Kidney epithelial cell (primary cell): Measurements from ENCODE around the gene CADPS. TPM values are rescaled to one million over a fixed set of nuclear protein-coding genes. Genes with fewer than 3 reads are reported as not detected.

Experiments
- DNase-seq: peaks from one replicate; pipeline ENCODE4 v3.0.0-alpha.2; 2010; ENCODE audit warnings: low read depth
- H3K27me3 ChIP-seq: 2 replicates; pipeline ENCODE4 v1.6.0; 2011; ENCODE audit warnings: low read length; ENCODE audit not compliant: control insufficient read depth, insufficient read depth
- H3K36me3 ChIP-seq: 2 replicates; pipeline ENCODE4 v1.5.1; 2011; ENCODE audit warnings: low read length; ENCODE audit not compliant: control insufficient read depth, insufficient read depth
- H3K4me3 ChIP-seq: 2 replicates; pipeline ENCODE4 v1.5.1; 2011; ENCODE audit warnings: low read depth, mild to moderate bottlenecking, control low read depth, low read length
- CTCF ChIP-seq: IDR thresholded peaks from 2 replicates; pipeline ENCODE4 v1.5.1; 2011; ENCODE audit warnings: mild to moderate bottlenecking, moderate library complexity, low read length, control low read depth, inconsistent platforms; ENCODE audit not compliant: insufficient read depth, poor library complexity, severe bottlenecking
- total RNA-seq: library from RNA; depleted of rRNA; stranded (reverse); fragments of >200 nt; gene quantifications from 2 replicates; pipeline ENCODE4 v1.2.3, GENCODE V29; 2015

CADPS gene
- total RNA-seq, 1 donor from 2014 or later, result 0.08 TPM

DNA sequence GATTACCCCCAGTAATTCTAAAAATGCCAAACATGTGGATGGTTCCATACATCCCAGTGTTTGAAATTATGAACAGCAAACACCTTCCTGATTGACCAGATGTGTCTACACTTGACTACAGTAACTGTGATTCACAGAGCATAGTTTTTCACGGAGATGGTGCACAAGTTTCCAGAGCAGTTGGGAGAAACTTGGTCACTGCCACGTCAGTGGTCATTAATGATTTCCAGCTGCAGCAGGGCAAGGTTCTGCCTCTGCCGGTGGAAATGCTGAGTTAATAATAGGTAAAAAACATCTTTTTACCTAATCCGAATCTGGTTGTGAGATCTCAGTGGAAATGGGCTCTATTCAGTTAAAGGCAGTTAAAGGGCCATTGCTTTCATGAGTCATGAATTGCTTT is 347.7 kb downstream of the CADPS start:
- Histone ChIP-seq H3K4me3 (no peak overlapping the region), H3K36me3 (no peaks in the 10 kb centered on the region), H3K27me3 (no peaks in the 10 kb centered on the region)
- TF ChIP-seq CTCF, result no peak
- no peak for DNase-seq

- H3K36me3 ChIP-seq, result no peaks in the 10 kb centered on the region
- no peak overlapping the region for H3K4me3 ChIP-seq
- DNase-seq, result no peak
- no peaks in the 10 kb centered on the region for H3K27me3 ChIP-seq
- no peak for TF ChIP-seq CTCF
These were observed 349.9 kb downstream of the CADPS start for GRCh38 chr3:62525281-62525680.

DNA sequence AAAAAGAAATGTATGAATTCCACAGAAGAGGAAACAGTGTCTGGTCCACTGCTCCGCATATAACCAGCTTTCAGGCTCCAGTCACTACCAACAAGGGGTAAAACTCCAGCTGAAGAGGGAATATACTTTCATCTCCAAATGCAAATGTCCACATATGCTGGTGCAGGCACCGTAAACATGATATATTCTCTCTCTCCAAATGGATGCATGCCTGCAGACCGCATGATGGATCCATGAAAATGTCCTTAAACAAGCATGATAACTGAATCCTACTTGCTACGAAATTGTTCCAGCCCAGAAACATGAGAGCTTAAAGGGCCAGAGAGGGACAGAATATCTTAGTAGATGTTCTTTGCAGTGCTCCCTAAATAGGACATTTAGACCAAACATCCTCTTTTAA is 351.5 kb downstream of the CADPS start:
- Histone ChIP-seq H3K36me3 (no peaks in the 10 kb centered on the region), H3K4me3 (no peak overlapping the region), H3K27me3 (no peaks in the 10 kb centered on the region)
- TF ChIP-seq CTCF, result no peak
- DNase-seq, result no peak

GRCh38 chr3:62521464-62522105 is 353.6 kb downstream of the CADPS start:
- H3K4me3 ChIP-seq, result no peak overlapping the region
- no peak for DNase-seq
- no peaks in the 10 kb centered on the region for H3K36me3 ChIP-seq
- TF ChIP-seq CTCF, result no peak
- no peaks in the 10 kb centered on the region for H3K27me3 ChIP-seq

- no peak for TF ChIP-seq CTCF
- Histone ChIP-seq H3K27me3 (peaks cover 2% of the 10 kb centered on the region), H3K4me3 (no peak overlapping the region), H3K36me3 (no peaks in the 10 kb centered on the region)
- DNase-seq, result no peak
These were observed 371.7 kb downstream of the CADPS start for GRCh38 chr3:62503516-62503915.
